Kidney epithelial cell (primary cell): ENCODE results near the gene CHD3. TPM values are rescaled to one million over a fixed set of nuclear protein-coding genes. Genes with fewer than 3 reads are reported as not detected.

Experiments
- DNase-seq: peaks from one replicate; pipeline ENCODE4 v3.0.0-alpha.2; 2010; ENCODE audit warnings: low read depth
- H3K27me3 ChIP-seq: 2 replicates; pipeline ENCODE4 v1.6.0; 2011; ENCODE audit warnings: low read length; ENCODE audit not compliant: control insufficient read depth, insufficient read depth
- H3K36me3 ChIP-seq: 2 replicates; pipeline ENCODE4 v1.5.1; 2011; ENCODE audit warnings: low read length; ENCODE audit not compliant: control insufficient read depth, insufficient read depth
- H3K4me3 ChIP-seq: 2 replicates; pipeline ENCODE4 v1.5.1; 2011; ENCODE audit warnings: low read depth, mild to moderate bottlenecking, control low read depth, low read length
- CTCF ChIP-seq: IDR thresholded peaks from 2 replicates; pipeline ENCODE4 v1.5.1; 2011; ENCODE audit warnings: mild to moderate bottlenecking, moderate library complexity, low read length, control low read depth, inconsistent platforms; ENCODE audit not compliant: insufficient read depth, poor library complexity, severe bottlenecking
- total RNA-seq: library from RNA; depleted of rRNA; stranded (reverse); fragments of >200 nt; gene quantifications from 2 replicates; pipeline ENCODE4 v1.2.3, GENCODE V29; 2015

The CHD3 gene
- 36.2 and 42.4 TPM in 2 replicates for total RNA-seq

GRCh38 chr17:7888184-7888920 lies at the start of gene CHD3:
CHD3 (plus strand) TSS chr17:7888789; CDS start chr17:7889001, 212 bp downstream.
- peak within 1 kb of the TSS; percentile 36 for H3K4me3 ChIP-seq
- TF ChIP-seq CTCF, result no peak
- no peak for DNase-seq
- H3K36me3 ChIP-seq, result peaks cover 6% of the 10 kb centered on the region
- no peaks in the 10 kb centered on the region for H3K27me3 ChIP-seq

- no peak for DNase-seq
- peaks cover 2% of the 10 kb centered on the region for H3K36me3 ChIP-seq
- H3K4me3 ChIP-seq, result no peak overlapping the region
Observed at GRCh38 chr17:7839190-7839875, 49.3 kb upstream of the CHD3 start.

GRCh38 chr17:7839876-7840261 lies 48.7 kb upstream of the CHD3 start:
- H3K36me3 ChIP-seq, result peaks cover 2% of the 10 kb centered on the region
- H3K4me3 ChIP-seq, result no peak overlapping the region
- no peak for TF ChIP-seq CTCF
- H3K27me3 ChIP-seq, result no peaks in the 10 kb centered on the region
- no peak for DNase-seq

More at GRCh38 chr17:7839190-7839875, 49.3 kb upstream of the CHD3 start:
- no peak for TF ChIP-seq CTCF
- no peaks in the 10 kb centered on the region for H3K27me3 ChIP-seq

GRCh38 chr17:7840441-7840840 lies 48.1 kb upstream of the CHD3 start:
- DNase-seq, result no peak

GRCh38 chr17:7840875-7841274 lies 47.7 kb upstream of the CHD3 start:
- Histone ChIP-seq H3K36me3 (peaks cover 2% of the 10 kb centered on the region), H3K4me3 (peak overlapping the region; percentile 68)
- no peak for TF ChIP-seq CTCF

More at GRCh38 chr17:7840441-7840840, 48.1 kb upstream of the CHD3 start:
- no peak for TF ChIP-seq CTCF
- Histone ChIP-seq H3K27me3 (no peaks in the 10 kb centered on the region), H3K36me3 (peaks cover 2% of the 10 kb centered on the region), H3K4me3 (no peak overlapping the region)

More at GRCh38 chr17:7840875-7841274, 47.7 kb upstream of the CHD3 start:
- H3K27me3 ChIP-seq, result no peaks in the 10 kb centered on the region
- no peak for DNase-seq
